NCI-H2227 (cell line): ENCODE data around the gene PNRC1.
"Not testable (repeated sequence)": the region's sequence is repeated elsewhere in the genome, so short reads cannot be mapped to it uniquely, and the experiment has no call there.

ENCODE experiments used
- DNase-seq: peaks from one replicate; lab custom pipeline; 2025; ENCODE audit not compliant: unreplicated experiment; lab: John Stamatoyannopoulos, UW

Gene PNRC1

DNA sequence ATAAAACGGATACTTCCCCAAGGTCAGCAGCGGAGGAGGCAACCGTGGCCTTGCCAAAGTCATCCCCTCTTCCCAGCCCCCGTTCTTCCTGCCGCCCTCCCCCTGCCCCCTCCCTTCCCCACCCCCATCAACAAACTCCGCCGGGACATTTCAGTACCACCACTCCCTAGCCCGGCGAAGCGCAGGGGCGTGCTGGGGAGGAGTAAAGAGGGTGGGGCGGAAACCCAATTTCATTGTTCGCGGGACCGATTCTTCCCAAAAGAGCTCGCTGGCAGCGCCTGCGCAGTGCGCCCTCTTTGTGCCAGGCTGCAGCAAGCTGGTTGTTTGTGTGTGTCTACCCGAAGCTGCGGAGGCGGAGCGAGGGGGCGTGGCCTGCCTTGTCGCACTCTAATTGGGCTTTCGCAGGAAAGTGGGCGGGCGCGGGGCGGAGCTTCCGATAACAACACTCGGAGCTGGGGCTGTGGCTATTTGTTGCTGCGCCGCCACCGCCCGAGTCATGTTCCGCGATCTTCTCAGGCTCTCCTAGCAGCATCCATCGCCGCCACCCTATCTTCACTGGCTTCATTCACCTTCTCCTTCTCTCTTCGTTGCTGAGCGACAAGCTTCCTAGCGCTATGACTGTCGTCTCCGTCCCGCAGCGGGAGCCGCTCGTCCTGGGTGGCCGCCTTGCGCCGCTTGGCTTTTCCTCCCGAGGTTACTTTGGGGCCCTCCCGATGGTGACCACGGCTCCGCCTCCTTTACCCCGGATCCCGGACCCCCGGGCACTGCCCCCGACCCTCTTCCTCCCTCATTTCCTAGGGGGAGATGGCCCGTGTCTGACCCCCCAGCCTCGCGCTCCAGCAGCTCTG lies at the start of gene PNRC1:
PNRC1 (plus strand) TSS at position 471 of the 848 bp plus-strand sequence; CDS start at position 615, 144 bp downstream.
- peak; percentile 97 for DNase-seq

DNA sequence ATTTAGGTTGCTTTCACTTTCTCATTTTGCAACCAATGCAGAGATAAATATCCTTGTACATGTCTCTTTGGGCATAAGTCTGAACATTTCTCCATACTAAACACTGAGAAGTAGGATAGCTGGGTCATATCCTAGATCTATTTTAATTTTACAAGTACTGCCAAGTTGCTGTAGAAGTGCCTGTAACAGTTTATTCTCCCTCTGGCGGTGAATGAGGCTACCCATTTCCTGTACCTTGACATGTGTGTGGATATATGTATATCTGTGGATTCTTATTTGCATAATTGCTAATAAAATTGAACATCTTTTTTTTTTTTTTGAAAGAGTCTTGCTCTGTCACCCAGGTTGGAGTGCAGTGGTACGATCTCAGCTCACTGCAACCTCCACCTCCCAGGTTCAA lies 48.0 kb upstream of the PNRC1 start:
- DNase-seq = no peak

- no peak for DNase-seq
Observed at GRCh38 chr6:89033461-89033860, 47.1 kb upstream of the PNRC1 start.

GRCh38 chr6:89034116-89034515 lies 46.4 kb upstream of the PNRC1 start:
- DNase-seq = not testable (repeated sequence)

DNA sequence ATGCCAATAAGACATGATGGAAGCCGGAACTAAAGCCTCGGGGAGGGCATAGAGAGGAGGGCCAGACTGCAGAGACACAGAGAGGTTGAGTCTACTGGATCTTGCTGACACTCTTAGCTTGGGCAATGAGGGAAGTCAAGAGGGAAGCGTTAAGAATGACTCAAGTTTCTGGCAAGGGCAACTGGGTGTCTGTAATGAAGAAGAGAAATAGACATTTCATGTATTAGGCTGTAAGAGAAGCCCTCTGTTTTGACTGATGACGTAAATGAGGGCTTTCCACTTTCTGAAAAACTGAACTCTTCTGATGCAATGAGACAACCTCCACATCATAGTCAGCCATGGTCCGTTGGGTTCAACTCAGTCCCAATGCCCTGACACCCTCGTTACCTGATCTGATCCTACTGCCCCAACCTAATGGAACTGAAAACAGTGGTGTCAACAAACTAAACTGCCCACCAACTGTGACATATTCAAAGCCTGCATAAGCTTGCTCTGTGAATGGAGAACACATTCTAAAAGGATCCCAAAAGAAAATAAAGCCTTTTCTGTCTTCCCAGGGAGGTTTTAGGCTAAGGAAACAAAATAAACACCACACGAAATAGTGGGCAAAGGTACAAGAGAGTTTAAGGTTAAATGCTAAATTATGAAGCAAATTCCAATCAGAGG lies 45.8 kb upstream of the PNRC1 start:
- DNase-seq = no peak

- no peak for DNase-seq
Observed at GRCh38 chr6:89035252-89036101, 45.1 kb upstream of the PNRC1 start.

DNA sequence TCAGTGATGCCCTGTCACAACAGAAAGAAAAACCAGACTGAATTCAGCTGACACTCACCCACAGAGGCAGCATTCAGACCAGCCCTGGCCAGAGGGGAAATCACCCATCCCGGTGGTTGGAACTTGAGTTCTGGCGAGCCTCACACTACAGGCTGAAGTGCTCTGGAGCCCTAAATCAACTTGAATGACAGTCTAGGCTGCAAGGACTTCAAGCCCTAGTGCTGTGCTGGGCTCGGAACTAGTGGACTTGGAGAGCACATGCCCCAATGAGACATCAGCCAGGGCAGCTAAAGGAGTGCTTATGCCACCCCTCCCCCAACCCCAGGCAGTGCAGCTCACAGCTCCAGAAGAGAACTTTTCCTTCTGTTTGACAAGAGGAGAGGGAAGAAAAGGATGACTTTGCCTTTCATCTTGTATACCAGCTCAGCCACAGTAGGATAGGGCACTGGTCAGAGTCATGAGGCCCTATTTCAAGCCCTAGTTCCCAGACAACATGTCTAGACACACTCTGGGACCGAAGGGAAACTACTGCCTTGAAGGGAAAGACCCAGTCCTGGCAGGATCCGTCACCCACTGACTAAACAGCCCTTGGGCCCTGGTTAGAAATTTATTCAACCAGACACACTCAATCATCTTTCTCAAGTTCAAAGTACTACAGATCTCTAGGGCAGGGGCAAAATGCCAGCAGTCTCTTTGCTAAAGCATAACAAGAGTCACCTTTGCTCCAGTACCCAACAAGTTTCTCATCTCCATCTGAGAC lies 43.2 kb upstream of the PNRC1 start:
- no peak for DNase-seq

GRCh38 chr6:89037901-89038293 lies 42.7 kb upstream of the PNRC1 start:
- DNase-seq = not testable (repeated sequence)

DNA sequence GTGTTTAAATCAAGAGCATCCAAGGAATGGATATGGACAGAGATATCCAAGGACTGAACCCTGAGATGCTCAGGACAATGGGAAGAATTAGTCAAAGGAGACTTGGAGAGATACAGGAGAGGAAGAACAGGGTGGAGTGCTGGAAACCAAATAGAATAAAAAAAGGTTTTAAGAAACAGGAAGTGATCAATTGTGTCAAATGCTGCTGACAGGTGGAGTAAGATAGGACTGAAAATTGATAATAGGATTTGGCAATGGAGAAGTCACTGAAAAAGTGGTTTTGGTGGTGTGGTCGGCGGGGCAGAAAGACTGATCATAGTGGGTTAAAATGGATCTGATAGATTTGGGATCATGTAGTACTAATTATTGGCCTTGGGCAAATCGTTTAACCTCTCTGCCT lies 37.9 kb upstream of the PNRC1 start:
- no peak for DNase-seq

DNA sequence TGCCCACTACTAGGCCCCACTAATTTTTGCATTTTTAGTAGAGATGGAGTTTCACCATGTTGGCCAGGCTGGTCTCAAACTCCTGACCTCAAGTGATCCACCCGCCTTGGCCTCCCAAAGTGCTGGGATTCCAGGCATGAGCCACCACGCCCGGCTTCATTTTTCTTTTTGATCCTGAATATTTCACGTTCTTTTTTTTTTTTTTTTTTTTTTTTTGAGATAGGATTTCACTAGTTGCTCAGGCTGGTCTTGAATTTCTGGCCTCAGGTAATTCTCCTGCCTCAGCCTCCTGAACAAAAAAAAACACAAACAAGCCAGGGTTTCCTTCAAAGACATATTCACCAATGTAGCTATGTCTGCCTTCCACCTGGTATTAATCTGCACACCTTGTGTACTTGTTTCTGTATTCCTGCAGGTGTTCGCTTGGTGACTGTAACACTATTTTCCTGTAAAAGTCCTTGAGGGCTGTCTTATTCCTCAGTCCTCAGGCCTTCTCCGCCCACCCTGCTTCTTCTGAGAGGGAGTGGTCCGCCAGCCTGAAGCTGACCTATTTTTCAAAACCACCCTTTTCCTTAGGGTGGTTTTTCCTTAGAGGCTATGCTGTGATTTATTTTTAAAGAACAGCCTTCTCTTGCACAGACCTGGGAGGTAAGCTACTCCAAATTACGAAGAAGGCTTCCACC lies 36.1 kb upstream of the PNRC1 start:
- no peak for DNase-seq

GRCh38 chr6:89045011-89045387 lies 35.6 kb upstream of the PNRC1 start:
- no peak for DNase-seq

- no peak for DNase-seq
Observed at GRCh38 chr6:89045576-89045975, 35.0 kb upstream of the PNRC1 start.

- no peak for DNase-seq
Observed at GRCh38 chr6:89047473-89047872, 33.1 kb upstream of the PNRC1 start.

DNA sequence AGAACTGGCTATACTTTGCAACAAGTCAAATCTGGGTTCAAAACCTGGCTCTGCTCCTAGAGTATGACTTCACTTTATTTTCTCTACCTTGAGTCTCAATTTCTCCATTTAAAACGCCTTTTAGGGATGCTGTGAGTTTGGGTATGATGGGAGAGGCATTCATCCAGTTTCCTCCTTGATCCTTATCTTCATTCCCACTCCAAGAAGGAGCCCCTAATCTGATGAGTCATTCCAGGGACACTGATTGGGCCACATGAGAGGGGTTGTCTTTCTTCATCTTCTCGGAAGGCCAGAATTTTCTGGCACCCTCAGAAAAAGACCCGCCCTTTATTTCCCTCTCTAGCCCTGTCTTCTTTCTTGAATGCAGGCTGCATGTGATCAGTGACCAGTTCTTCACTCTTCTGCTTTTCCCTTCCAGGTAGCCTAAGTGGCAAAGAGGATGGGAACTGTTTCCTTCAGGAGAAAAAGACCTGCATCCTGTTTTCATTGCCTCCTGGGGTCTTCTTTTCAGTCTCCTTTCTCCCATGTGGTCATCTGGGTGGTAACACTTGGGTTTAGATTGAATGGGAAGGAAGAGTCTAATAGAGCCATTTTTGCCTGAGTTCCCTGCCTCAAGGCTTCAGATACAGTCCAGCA lies 32.1 kb upstream of the PNRC1 start:
- no peak for DNase-seq

DNA sequence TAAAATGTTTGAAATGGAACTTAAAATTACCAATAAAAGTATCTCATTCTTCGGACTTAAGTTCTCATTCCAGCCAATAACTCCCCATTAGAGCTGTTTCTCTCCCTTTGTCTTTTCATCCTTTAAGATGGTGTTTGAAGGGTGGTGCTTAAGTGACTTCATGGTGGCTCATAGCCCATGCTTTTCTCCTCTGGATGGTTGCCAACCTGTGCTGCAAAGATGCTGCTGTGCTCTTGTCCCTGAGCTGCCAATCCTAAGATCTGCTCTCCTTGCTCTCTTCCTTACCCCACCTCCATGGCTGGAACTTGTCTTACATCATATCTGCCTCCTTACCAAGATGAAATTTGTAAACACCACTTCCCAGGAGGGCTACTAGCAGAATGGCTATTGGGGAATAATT lies 31.6 kb upstream of the PNRC1 start:
- no peak for DNase-seq

DNA sequence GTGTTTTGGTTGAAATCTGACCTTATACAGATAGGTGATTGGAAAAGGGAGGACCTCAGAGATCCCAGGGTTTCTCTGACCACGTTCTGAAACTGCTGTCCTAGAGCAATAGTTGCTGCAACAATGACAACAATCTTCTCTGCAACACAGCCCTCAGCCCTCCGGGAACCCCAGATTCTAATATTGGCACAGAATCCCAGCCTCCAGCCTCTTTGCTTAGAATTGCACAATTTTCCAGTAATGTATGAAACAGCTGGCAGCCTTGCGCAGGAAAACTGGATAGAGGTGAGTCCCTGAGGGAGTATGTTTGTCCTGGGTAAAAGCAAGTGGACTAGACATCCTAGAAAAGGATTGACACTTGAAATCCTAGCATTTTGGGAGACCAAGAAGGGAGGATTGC lies 30.4 kb upstream of the PNRC1 start:
- DNase-seq = no peak

- DNase-seq = no peak
Observed at GRCh38 chr6:89050697-89051096, 29.9 kb upstream of the PNRC1 start.

DNA sequence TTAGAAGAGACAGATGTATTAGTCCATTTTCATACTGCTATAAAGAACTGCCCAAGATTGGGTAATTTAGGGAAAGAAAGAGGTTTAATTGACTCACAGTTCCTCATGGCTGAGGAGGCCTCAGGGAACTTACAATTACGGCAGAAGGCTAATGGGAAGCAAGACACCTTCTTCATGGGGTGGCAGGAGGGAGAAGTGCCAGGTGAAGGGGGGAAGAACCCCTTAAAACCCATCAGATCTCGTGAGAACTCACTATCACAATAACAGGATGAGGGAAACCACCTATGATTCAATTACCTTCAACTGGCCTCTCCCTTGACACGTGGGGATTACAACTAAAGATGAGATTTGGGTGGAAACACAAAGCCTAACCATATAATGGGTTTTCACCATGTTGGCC lies 28.9 kb upstream of the PNRC1 start:
- DNase-seq = no peak

DNA sequence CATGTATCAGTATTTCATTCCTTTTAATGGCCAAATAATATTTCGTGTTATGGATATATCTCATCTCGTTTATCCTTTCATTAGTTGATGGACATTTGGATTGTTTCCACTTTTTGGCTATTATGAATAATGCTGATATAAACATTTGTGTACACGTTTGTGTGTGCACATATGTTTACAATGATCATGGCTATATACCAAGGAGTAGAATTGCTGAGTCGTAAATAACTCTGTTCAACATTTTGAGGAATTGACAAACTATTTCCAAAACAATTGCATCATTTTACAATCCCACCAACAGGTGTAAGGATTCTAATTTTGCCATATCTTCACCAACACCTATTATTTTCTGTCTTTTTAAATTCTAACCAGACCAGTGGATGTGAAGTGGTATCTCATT lies 26.3 kb upstream of the PNRC1 start:
- no peak for DNase-seq

- no peak for DNase-seq
Observed at GRCh38 chr6:89057759-89058158, 22.8 kb upstream of the PNRC1 start.
